WI38 (cell line): ENCODE measurements around the gene CCNT1.
"Not testable (repeated sequence)": the region's sequence is repeated elsewhere in the genome, so short reads cannot be mapped to it uniquely, and the experiment has no call there.

Source experiments
- H3K4me3 ChIP-seq: 2 replicates; pipeline ENCODE4 v1.5.1; 2011; ENCODE audit warnings: low read depth, mild to moderate bottlenecking, control low read depth, low read length
- TF ChIP-seq, protein P1 (sequence below): IDR thresholded peaks from 2 replicates; pipeline ENCODE4 v1.5.1; 2012; ENCODE audit warnings: low read depth, mild to moderate bottlenecking, control low read depth, low read length

CCNT1 gene

DNA sequence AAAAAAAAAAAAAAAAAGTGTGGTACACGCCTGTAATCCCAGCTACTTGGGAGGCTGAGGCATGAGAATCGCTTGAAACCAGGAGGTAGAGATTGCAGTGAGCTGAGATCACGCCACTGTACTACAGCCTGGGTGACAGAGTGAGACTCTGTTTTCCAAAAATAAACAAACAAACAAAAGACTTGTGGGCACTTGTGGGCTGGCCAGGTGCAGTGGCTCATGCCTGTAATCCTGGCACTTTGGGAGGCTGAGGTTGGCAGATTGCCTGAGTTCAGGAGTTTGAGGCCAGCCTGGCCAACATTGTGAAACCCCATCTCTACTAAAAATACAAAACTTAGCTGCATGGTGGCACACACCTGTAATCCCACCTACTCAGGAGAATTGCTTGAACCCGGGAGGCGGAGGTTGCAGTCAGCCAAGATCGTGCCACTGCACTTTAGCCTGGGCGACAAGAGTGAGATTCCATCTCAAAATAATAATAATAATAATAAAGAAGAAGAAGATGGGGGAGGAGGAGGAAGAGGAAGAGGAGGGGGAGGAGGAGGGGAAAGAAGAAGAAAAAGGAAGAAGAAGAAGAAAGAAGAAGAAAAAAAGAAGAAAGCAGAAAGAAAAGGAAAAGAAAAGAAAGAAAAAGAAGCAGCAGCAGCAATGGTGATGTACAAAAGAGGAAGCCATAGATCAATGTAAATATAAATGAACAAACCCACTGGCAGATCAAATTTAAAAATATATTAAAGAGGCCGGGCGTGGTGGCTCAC is 27.9 kb upstream of the CCNT1 start:
- H3K4me3 ChIP-seq: no peak overlapping the region
- TF ChIP-seq, protein P1, sequence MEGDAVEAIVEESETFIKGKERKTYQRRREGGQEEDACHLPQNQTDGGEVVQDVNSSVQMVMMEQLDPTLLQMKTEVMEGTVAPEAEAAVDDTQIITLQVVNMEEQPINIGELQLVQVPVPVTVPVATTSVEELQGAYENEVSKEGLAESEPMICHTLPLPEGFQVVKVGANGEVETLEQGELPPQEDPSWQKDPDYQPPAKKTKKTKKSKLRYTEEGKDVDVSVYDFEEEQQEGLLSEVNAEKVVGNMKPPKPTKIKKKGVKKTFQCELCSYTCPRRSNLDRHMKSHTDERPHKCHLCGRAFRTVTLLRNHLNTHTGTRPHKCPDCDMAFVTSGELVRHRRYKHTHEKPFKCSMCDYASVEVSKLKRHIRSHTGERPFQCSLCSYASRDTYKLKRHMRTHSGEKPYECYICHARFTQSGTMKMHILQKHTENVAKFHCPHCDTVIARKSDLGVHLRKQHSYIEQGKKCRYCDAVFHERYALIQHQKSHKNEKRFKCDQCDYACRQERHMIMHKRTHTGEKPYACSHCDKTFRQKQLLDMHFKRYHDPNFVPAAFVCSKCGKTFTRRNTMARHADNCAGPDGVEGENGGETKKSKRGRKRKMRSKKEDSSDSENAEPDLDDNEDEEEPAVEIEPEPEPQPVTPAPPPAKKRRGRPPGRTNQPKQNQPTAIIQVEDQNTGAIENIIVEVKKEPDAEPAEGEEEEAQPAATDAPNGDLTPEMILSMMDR: no peak

DNA sequence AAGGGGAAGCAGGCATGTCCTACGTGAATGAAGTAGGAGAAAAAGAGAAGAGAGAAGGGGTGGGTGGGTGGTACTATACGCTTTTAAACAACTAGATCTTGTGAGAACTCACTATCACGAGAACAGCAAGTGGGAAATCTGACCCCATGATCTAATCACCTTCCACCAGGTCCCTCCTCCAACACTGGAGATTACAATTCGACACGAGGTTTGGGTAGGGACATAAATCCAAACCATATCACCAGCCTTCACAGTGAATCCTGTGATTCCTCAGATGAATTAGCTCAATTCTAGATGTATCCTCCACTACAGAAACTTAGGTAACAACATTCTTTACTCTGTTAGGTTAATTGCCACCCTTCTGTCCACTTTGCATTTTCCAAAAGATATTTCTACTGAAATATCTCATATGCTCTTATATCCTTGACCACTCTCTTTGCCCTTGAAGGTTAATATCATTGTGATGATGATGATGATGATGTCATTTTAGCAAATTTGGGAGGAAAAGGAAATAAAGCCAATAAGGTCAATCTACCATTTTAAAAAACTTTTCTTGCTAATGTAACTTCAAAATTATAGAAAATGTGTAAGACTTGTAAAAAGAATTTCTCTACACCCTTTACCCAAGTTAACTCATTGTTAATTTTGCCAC is 23.2 kb upstream of the CCNT1 start:
- no peak overlapping the region for H3K4me3 ChIP-seq
- TF ChIP-seq, protein P1: no peak

DNA sequence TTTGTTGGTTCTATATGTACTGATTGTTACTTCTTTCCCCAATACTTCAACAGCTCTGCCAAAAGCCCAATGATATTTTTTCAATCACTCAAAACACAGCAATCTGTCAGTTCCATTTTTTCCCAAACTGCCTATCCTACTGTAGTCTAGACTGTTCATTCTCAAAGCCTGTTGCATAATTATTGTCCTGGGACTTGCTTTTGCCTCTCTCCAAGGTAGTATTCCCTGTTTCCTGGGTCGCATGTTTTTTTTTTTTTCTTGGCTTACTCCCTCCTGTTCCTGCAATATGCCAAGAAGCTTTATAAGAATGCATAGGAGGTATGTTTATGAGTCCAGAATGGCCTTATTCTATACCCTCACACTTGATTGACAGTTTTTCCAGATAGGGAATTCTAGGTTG is 19.9 kb upstream of the CCNT1 start:
- TF ChIP-seq, protein P1: no peak
- no peak overlapping the region for H3K4me3 ChIP-seq

DNA sequence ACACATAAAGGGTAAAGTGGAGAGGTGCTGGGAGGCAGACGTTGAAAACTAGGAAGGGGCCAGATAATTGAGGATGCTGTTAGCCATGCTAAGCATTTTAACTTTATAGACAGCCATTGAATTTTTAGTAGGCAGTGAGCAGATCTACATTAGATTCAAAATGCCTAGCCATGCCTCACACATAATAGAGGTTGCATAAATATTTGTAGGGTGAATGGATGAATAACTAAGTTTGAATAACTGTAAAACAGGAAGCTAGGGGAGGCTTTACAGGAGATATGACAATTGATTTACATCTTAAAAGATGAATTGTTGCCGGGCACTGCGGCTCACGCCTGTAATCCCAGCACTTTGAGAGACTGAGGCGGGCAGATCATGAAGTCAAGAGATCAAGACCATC is 12.3 kb upstream of the CCNT1 start:
- TF ChIP-seq, protein P1: no peak
- H3K4me3 ChIP-seq: no peak overlapping the region

DNA sequence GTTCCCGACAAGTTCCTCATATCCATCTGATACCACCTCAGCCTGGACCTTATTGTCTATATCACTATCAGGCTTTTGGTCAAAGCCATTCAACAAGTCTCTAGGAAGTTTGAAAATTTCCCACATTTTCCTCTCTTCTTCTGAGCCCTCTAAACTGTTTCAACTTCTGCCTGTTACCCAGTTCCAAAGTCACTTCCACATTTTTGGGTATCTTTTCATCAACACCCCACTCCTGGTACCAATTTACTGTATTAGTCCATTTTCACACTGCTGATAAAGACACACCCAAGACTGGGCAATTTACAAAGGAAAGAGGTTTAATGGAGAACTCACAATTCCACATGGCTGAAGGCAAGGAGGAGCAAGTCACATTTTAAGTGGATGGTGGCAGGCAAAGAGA is 4.2 kb upstream of the CCNT1 start:
- not testable (repeated sequence) for H3K4me3 ChIP-seq

DNA sequence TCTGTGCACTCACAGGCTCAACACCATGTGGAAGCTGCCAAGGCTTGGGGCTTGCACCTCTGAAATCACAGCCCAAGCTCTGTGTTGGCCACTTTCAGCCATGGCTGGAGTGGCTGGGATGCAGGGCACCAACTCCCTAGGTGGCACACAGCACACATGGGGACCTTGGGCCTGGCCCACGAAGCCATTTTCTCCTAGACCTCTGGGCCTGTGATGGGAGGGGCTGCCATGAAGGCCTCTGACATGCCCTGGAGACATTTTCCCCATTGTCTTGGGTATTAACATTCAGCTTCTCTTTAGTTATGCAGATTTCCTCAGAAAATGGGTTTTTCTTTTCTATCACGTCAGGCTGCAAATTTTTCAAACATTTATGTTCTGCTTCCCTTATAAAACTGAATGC is 3.7 kb upstream of the CCNT1 start:
- H3K4me3 ChIP-seq: not testable (repeated sequence)

DNA sequence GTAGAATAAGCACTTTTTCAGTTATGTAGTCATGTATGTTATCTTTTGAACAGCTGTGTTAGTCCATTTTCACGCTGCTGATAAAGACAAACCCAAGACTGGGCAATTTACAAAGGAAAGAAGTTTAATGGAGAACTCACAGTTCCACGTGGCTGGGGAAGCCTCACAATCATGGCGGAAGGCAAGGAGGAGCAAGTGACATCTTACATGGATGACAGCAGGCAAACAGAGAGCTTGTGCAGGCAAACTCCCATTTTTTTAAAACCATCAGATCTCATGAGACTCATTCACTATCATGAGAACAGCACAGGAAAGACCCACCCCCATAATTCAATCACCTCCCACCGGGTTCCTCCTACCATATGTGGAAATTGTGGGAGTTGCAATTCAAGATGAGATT is 2.5 kb upstream of the CCNT1 start:
- not testable (repeated sequence) for H3K4me3 ChIP-seq

DNA sequence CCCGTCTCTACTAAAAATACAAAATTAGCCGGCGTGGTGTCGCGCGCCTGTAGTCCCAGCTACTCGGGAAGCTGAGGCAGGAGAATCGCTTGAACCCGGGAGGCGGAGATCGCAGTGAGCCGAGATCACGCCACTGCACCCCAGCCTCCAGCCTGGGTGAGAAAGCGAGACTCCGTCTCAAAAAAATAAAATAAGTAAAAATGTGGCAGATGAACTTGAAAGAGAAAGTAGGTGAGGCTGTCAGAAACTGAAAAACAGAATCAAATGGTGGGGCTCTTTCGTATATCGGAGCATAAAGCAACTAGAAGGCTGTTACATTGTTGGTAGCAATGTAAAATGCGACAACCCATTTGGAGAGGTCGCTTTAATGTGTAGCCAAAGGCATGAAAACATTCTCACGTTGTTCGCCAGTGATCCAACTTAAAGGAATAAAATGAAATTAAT is 767 bp upstream of the CCNT1 start:
- TF ChIP-seq, protein P1: no peak

DNA sequence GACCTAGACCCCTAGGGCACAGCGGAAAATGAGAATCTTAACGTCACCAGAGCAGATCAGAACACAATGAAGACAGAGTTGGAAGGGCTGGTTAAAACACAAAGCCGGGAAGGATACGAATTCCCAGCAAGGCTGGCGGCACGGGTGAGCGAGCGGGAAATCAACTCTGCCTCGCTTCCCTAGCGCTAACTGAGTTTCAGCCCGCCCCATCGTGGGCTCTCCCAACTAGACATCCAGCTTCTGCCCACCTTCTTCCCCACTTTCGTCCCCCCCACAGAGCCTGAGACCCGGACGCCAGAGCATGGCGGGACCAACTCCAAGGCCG is 377 bp downstream of the CCNT1 start:
- TF ChIP-seq, protein P1: no peak
- peak overlapping the region; percentile 80 for H3K4me3 ChIP-seq

More for the DNA sequence above, 767 bp upstream of the CCNT1 start:
- H3K4me3 ChIP-seq: peak overlapping the region; percentile 80
